ENCODE data around the gene NQO2.
A peak's percentile ranks its signal among the peaks of the same experiment; 100 is the strongest.

NQO2 gene

DNA sequence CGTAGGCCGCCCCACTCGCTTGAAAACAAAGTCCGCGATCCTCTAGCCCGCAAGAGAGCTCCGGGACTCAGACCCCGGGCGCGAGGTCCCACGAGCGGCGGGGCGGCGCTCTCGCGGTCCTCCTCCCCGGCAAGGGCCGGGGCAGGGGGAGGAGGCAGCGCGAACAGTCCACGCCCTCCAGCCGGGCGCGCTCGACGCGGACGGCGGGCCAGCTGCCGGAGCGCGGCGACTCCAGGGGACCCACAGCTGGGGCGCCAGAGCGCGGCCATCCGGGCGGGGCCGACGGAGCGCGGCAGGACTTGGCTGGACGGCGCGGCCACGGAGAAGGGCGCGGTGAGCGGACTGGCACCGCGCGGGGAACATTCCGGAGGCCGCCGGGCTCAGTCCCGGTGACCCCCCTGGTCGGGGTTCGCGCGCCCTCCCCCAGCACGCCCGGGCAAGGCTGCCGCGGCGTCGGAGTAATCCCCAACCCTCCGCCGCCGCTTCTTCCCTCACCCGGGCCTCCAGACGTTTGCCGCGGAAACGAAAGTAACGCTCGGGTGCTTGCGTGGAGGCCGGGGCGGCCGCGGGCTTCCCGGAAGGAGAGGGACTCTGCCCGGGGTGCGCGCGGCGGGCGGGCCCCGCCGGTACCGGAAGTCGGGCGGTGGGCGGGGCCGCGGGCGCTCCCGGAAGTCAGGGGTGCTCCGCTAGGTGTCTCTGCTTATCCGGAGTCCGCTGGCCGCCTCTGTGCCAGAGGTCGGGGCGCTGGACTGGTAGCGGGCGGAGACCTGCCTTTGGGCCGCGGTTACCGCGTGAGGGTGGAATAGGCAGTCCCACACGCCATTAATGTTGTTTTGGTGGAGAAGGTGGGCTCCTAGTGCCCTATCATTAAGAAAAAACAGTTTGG, 68.9 kb downstream of the NQO2 start, which contains the start of gene RIPK1:
TSS of gene RIPK1 (plus strand) at position 166 of the 886 bp plus-strand sequence. CDS start 8,330 bp downstream, outside the sequence.
- DNase-seq (ENCODE audit: low spot score) (peak; percentile 95), FAIRE-seq (no peak)

All from urothelium cell line (cell line).